MM.1S (cell line): ENCODE data around the gene ANKLE1.
"Not testable (repeated sequence)": the region's sequence is repeated elsewhere in the genome, so short reads cannot be mapped to it uniquely, and the experiment has no call there.

Experiments used
- DNase-seq: peaks from one replicate; pipeline ENCODE4 v3.0.0-alpha.2; 2015
- H2AFZ ChIP-seq: fragments of 300-600 bp; sonication (generic); 2 replicates; pipeline ENCODE4 v1.6.0; 2016; ENCODE audit warnings: antibody characterized with exemption, low read length
- H3F3A ChIP-seq: fragments of 300-600 bp; sonication (generic); 2 replicates; pipeline ENCODE4 v1.6.1; 2016; ENCODE audit warnings: mild to moderate bottlenecking, antibody characterized with exemption, low read length, moderate library complexity, mixed read lengths; ENCODE audit not compliant: insufficient read depth
- H3K27ac ChIP-seq: fragments of 300-600 bp; sonication (generic); 2 replicates; pipeline ENCODE4 v1.5.1; 2016; ENCODE audit warnings: mild to moderate bottlenecking, low read length
- H3K27me3 ChIP-seq: fragments of 300-600 bp; sonication (generic); replicated peaks from 2 replicates; pipeline ENCODE4 v1.6.0; 2016; ENCODE audit warnings: low read length; ENCODE audit not compliant: insufficient read depth
- H3K36me3 ChIP-seq: fragments of 300-600 bp; sonication (generic); replicated peaks from 2 replicates; pipeline ENCODE4 v1.6.1; 2016; ENCODE audit warnings: mild to moderate bottlenecking, low read length, mixed read lengths; ENCODE audit not compliant: insufficient read depth
- H3K4me1 ChIP-seq: fragments of 300-600 bp; sonication (generic); 2 replicates; pipeline ENCODE4 v1.6.1; 2016; ENCODE audit warnings: low read length, mixed read lengths
- H3K4me2 ChIP-seq: fragments of 300-600 bp; sonication (generic); 2 replicates; pipeline ENCODE4 v1.6.0; 2016; ENCODE audit warnings: low read depth, low read length
- H3K4me3 ChIP-seq: fragments of 300-600 bp; sonication (generic); 2 replicates; pipeline ENCODE4 v1.5.1; 2016; ENCODE audit warnings: low read length, mixed read lengths
- H3K79me2 ChIP-seq: fragments of 300-600 bp; sonication (generic); 2 replicates; pipeline ENCODE4 v1.6.1; 2016; ENCODE audit warnings: mixed run types, low read length, mixed read lengths
- H3K9ac ChIP-seq: fragments of 300-600 bp; sonication (generic); 2 replicates; pipeline ENCODE4 v1.6.1; 2016; ENCODE audit warnings: low read length, mixed read lengths
- H3K9me2 ChIP-seq: fragments of 300-600 bp; sonication (generic); replicated peaks from 2 replicates; pipeline ENCODE4 v1.6.1; 2016; ENCODE audit warnings: mild to moderate bottlenecking, low read length, mixed read lengths; ENCODE audit not compliant: insufficient read depth
- H3K9me3 ChIP-seq: fragments of 300-600 bp; sonication (generic); replicated peaks from 2 replicates; pipeline ENCODE4 v1.6.1; 2016; ENCODE audit warnings: mild to moderate bottlenecking, low read length, mixed read lengths; ENCODE audit not compliant: insufficient read depth
- H4K20me1 ChIP-seq: fragments of 300-600 bp; sonication (generic); 2 replicates; pipeline ENCODE4 v1.6.1; 2016; ENCODE audit warnings: mild to moderate bottlenecking, low read length, moderate library complexity, mixed read lengths; ENCODE audit not compliant: insufficient read depth
- CTCF ChIP-seq: fragments of 300-600 bp; sonication (generic); IDR thresholded peaks from 2 replicates; pipeline ENCODE4 v1.5.1; 2016; ENCODE audit warnings: antibody characterized with exemption, low read length, mixed read lengths
- EZH2 ChIP-seq: fragments of 300-600 bp; sonication (generic); optimal IDR thresholded peaks from 2 replicates; pipeline ENCODE3; 2017; ENCODE audit warnings: low read depth, mild to moderate bottlenecking, antibody characterized with exemption, low read length, mixed read lengths
- EZH2phosphoT487 ChIP-seq: fragments of 300-600 bp; sonication (generic); IDR thresholded peaks from 2 replicates; pipeline ENCODE4 v1.6.1; 2018; ENCODE audit warnings: antibody characterized with exemption, low read length

ANKLE1 gene

GRCh38 chr19:17266589-17266974, 15.1 kb upstream of the ANKLE1 start:
- H3K9me3 ChIP-seq = no peaks in the 10 kb centered on the region
- no peaks in the 10 kb centered on the region for H3K9me2 ChIP-seq
- no peaks in the 10 kb centered on the region; the same call in 1 of the 2 replicates for H3K36me3 ChIP-seq
- peak overlapping the region; percentile 86; the same call in 1 of the 2 replicates for H3K27ac ChIP-seq
- H3K4me1 ChIP-seq = peaks cover 5% of the 10 kb centered on the region; the same call in 1 of the 2 replicates
- H3F3A ChIP-seq = peaks cover 8% of the 10 kb centered on the region; the same call in 1 of the 2 replicates
- H3K27me3 ChIP-seq = no peaks in the 10 kb centered on the region
- H3K4me2 ChIP-seq = peak overlapping the region; percentile 57
- peak overlapping the region; percentile 18 for H3K4me3 ChIP-seq
- no peaks in the 10 kb centered on the region for H4K20me1 ChIP-seq
- peak overlapping the region; percentile 62; the same call in 1 of the 2 replicates for H3K9ac ChIP-seq
- H3K79me2 ChIP-seq = peaks cover 18% of the 10 kb centered on the region
- DNase-seq = no peak
- peak overlapping the region; percentile 77 for H2AFZ ChIP-seq
- no peak for TF ChIP-seq CTCF
- TF ChIP-seq EZH2phosphoT487 = no peak
- no peak for TF ChIP-seq EZH2

GRCh38 chr19:17266975-17267788, 14.5 kb upstream of the ANKLE1 start, which contains the start of gene BABAM1:
Gene BABAM1 (plus strand): TSS chr19:17267443. CDS start chr19:17268807, 1,364 bp downstream.
- no peaks in the 10 kb centered on the region for H3K9me2 ChIP-seq
- peak within 1 kb of the TSS; percentile 77 for H2AFZ ChIP-seq
- DNase-seq = peak; percentile 99
- peaks cover 18% of the 10 kb centered on the region for H3K79me2 ChIP-seq
- H3K27ac ChIP-seq = peak within 1 kb of the TSS; percentile 86; the same call in 1 of the 2 replicates
- H3F3A ChIP-seq = peaks cover 8% of the 10 kb centered on the region; the same call in 1 of the 2 replicates
- H3K36me3 ChIP-seq = no peaks in the 10 kb centered on the region; the same call in 1 of the 2 replicates
- no peak for TF ChIP-seq EZH2phosphoT487
- no peak for TF ChIP-seq CTCF
- no peak for TF ChIP-seq EZH2
- peak within 1 kb of the TSS; percentile 77 for H3K4me2 ChIP-seq
- H3K27me3 ChIP-seq = no peaks in the 10 kb centered on the region
- no peaks in the 10 kb centered on the region for H4K20me1 ChIP-seq
- peak within 1 kb of the TSS; percentile 84 for H3K4me3 ChIP-seq
- H3K9me3 ChIP-seq = no peaks in the 10 kb centered on the region
- H3K9ac ChIP-seq = peak within 1 kb of the TSS; percentile 69
- H3K4me1 ChIP-seq = peaks cover 5% of the 10 kb centered on the region; the same call in 1 of the 2 replicates

DNA sequence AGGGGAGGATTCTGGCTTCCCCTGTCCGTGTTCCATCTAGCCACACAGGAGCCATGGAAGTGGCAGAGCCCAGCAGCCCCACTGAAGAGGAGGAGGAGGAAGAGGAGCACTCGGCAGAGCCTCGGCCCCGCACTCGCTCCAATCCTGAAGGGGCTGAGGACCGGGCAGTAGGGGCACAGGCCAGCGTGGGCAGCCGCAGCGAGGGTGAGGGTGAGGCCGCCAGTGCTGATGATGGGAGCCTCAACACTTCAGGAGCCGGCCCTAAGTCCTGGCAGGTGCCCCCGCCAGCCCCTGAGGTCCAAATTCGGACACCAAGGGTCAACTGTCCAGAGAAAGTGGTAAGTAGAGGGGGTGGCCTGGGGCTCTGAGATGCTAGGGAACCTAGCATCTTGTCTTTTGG, 12.9 kb upstream of the ANKLE1 start:
- no peak for DNase-seq
- Histone ChIP-seq H3K27ac (no peak overlapping the region), H3K9me2 (no peaks in the 10 kb centered on the region), H3K9ac (no peak overlapping the region), H3K9me3 (no peaks in the 10 kb centered on the region), H3K4me3 (no peak overlapping the region), H3K79me2 (peaks cover 18% of the 10 kb centered on the region), H3K27me3 (no peaks in the 10 kb centered on the region), H3K36me3 (no peaks in the 10 kb centered on the region; the same call in 1 of the 2 replicates), H3K4me2 (no peak overlapping the region), H3K4me1 (peaks cover 5% of the 10 kb centered on the region; the same call in 1 of the 2 replicates), H4K20me1 (no peaks in the 10 kb centered on the region), H2AFZ (no peak overlapping the region), H3F3A (peaks cover 8% of the 10 kb centered on the region; the same call in 1 of the 2 replicates)
- TF ChIP-seq CTCF = no peak
- TF ChIP-seq EZH2phosphoT487 = no peak
- TF ChIP-seq EZH2 = no peak

DNA sequence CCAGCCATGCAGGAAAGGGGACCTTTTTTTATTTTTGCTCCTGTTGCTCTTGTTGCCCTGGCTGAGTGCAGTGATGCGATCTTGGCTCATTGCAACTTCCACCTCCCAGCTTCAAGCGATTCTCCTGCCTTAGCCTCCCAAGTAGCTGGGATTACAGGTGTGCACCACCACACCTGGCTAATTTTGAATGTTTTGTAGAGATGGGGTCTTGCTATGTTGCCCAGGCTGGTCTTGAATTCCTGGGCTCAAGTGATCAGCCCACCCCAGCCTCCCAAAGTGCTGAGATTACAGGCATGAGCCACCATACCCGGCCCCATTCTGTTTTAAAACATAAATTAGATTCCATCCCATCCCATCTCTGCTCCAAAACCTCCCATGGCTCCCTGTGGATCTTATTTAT, 6.8 kb upstream of the ANKLE1 start:
- H4K20me1 ChIP-seq, H3K36me3 ChIP-seq, H3K4me1 ChIP-seq, H2AFZ ChIP-seq, H3K4me2 ChIP-seq, H3K9me3 ChIP-seq, H3F3A ChIP-seq, H3K27me3 ChIP-seq, H3K4me3 ChIP-seq, DNase-seq, H3K9ac ChIP-seq, H3K79me2 ChIP-seq, H3K27ac ChIP-seq, H3K9me2 ChIP-seq: not testable (repeated sequence)
